H1 (cell line): Measurements from ENCODE around the gene PODN. TPM values are rescaled to one million over a fixed set of nuclear protein-coding genes. Genes with fewer than 3 reads are reported as not detected.

Experiments
- CBX5 ChIP-seq: fragments of 300-800, 300-1000 bp; sonication (generic); IDR thresholded peaks from 2 replicates; pipeline ENCODE4 v1.7.1; 2016; ENCODE audit warnings: antibody characterized with exemption, low read length, low read depth
- HDAC2 ChIP-seq, 2 experiments: fragments of 300-600 bp in 1 of 2; sonication (generic) in 1 of 2; IDR thresholded peaks; 2 replicates each; pipeline ENCODE4 v1.6.1; 2011 to 2012; ENCODE audit warnings: low read depth in 2 of 2, low read length in 2 of 2, mild to moderate bottlenecking in 2 of 2, moderate library complexity in 2 of 2, borderline replicate concordance in 1 of 2, inconsistent platforms in 1 of 2
- polyA plus RNA-seq, 7 experiments: library from polyadenylated mRNA; depleted of rRNA in 3 of 7; stranded (reverse) in 5 of 7; unstranded in 2 of 7; fragments of >200 nt in 5 of 7; fragments of 200-250 nt in 2 of 7; gene quantifications; 1 replicate in 5 of 7; 2 replicates in 1 of 7; 4 replicates in 1 of 7; pipeline versions ENCODE4 v1.2.1 to v1.2.3, GENCODE V29; 2011 to 2013; ENCODE audit warnings: missing spikeins in 2 of 7, mixed read lengths in 2 of 7
- total RNA-seq: library from RNA; stranded (reverse); fragmentation: NEBNext Ultra II Directional; extraction: Animal tissue kit (Norgen Biotek cat#: 25700); gene quantifications from 2 replicates; pipeline ENCODE4 v1.2.1, GENCODE V29; 2021

The PODN gene
- total and polyA plus RNA-seq, 2 of the 8 experiments (the other 6 are each of a cell fraction or from before 2014, with no cell fraction given) = 0.11 to 0.17 TPM

GRCh38 chr1:53071915-53072314, 9.9 kb downstream of the PODN start (continued):
- TF ChIP-seq HDAC2 (IDR thresholded peaks at IDR 0.05; ENCODE audit: borderline replicate concordance in 1 of 2, low read depth in 2 of 2, low read length in 2 of 2) (no peak), CBX5 (no peak)
